Tibial nerve (tissue), 4 donors: ENCODE measurements around the gene SNTB2. TPM values are rescaled to one million over a fixed set of nuclear protein-coding genes. Genes with fewer than 3 reads are reported as not detected.
A peak's percentile ranks its signal among the peaks of the same experiment; 100 is the strongest.

ENCODE experiments used
- DNase-seq, 2 donors: peaks; one replicate each; pipeline ENCODE4 v3.0.0-alpha.2; 2019; ENCODE audit warnings: low spot score in 2 of 2
- H3K27ac ChIP-seq, 4 donors: fragments of 200-600 bp; sonication (generic) in 3 of 4; one replicate each; pipeline ENCODE4 v1.5.1; 2017 to 2019; ENCODE audit warnings: mild to moderate bottlenecking in 1 of 4
- H3K27me3 ChIP-seq, 2 donors: fragments of 200-600 bp; sonication (generic) in 1 of 2; one replicate each; pipeline versions ENCODE4 v1.5.1 to v1.6.0; 2017 to 2019
- H3K36me3 ChIP-seq, 3 donors: fragments of 200-600 bp; sonication (generic); one replicate each; pipeline ENCODE4 v1.5.1; 2018 to 2019
- H3K4me1 ChIP-seq, 4 donors: fragments of 200-600 bp; sonication (generic) in 3 of 4; one replicate each; pipeline ENCODE4 v1.5.1; 2017 to 2019
- H3K4me3 ChIP-seq, 4 donors: fragments of 200-600 bp; sonication (generic) in 3 of 4; one replicate each; pipeline ENCODE4 v1.5.1; 2017 to 2019; ENCODE audit warnings: mild to moderate bottlenecking in 1 of 4, moderate library complexity in 1 of 4
- H3K9me3 ChIP-seq, 4 donors: fragments of 200-600 bp; sonication (generic) in 3 of 4; one replicate each; pipeline ENCODE4 v1.5.1; 2017 to 2019
- CTCF ChIP-seq, 5 experiments: fragments of 200-600 bp in 3 of 5; fragments of 450-650 bp in 2 of 5; sonication (generic) in 3 of 5; IDR thresholded peaks; one replicate each; pipeline ENCODE4 v1.5.1; 2016 to 2019; ENCODE audit warnings: antibody characterized with exemption in 5 of 5, mild to moderate bottlenecking in 3 of 5, moderate library complexity in 2 of 5
- EP300 ChIP-seq, 2 donors: sonication (generic); formaldehyde crosslinking; IDR thresholded peaks; one replicate each; pipeline ENCODE4 v1.6.1; 2017; ENCODE audit warnings: antibody characterized with exemption in 2 of 2, mild to moderate bottlenecking in 1 of 2
- POLR2A ChIP-seq, 2 donors: fragments of 450-650 bp; IDR thresholded peaks; one replicate each; pipeline ENCODE4 v1.6.1; 2017; ENCODE audit warnings: antibody characterized with exemption in 2 of 2, mild to moderate bottlenecking in 2 of 2, moderate library complexity in 2 of 2
- WGBS, 2 donors: methylation state at CpG; one replicate each; pipeline ENCODE4 v1.1.5; 2018; 5-methylcytosine and 5-hydroxymethylcytosine counted together
- total RNA-seq, 4 donors: library from RNA; depleted of rRNA; stranded (reverse); fragments of >200 nt; gene quantifications; one replicate each; pipeline ENCODE4 v1.1.0, GENCODE V29; 2016

Gene SNTB2
- total RNA-seq, 4 donors from 2014 or later = 33.1 to 50.2 (median 37.7) TPM

- Histone ChIP-seq H3K4me3 (no peak overlapping the region), H3K27ac (no peak overlapping the region), H3K36me3 (no peaks in the 10 kb centered on the region), H3K27me3 (no peaks in the 10 kb centered on the region), H3K9me3 (no peaks in the 10 kb centered on the region), H3K4me1 (peaks cover 0 to 57% (median 0%) of the 10 kb centered on the region in 4 donors)
- no peak for DNase-seq
- TF ChIP-seq CTCF (IDR thresholded peaks at IDR 0.05) (no peak), EP300 (IDR thresholded peaks at IDR 0.05) (no peak), POLR2A (IDR thresholded peaks at IDR 0.05) (no peak)
These were observed 49.4 kb downstream of the SNTB2 start for GRCh38 chr16:69236319-69236718.

- Histone ChIP-seq H3K36me3 (no peaks in the 10 kb centered on the region), H3K4me1 (peaks cover 0 to 54% (median 0%) of the 10 kb centered on the region in 4 donors), H3K27ac (no peak overlapping the region), H3K27me3 (no peaks in the 10 kb centered on the region), H3K4me3 (no peak overlapping the region), H3K9me3 (no peaks in the 10 kb centered on the region)
- TF ChIP-seq CTCF (IDR thresholded peaks at IDR 0.05) = no peak
- no peak for TF ChIP-seq EP300 (IDR thresholded peaks at IDR 0.05)
- no peak for TF ChIP-seq POLR2A (IDR thresholded peaks at IDR 0.05)
- no peak for DNase-seq
- 70 to 76% methylated on average over 3 of the region's 3 CpGs for WGBS, 2 donors
These were observed 50.3 kb downstream of the SNTB2 start for GRCh38 chr16:69237296-69237695.

GRCh38 chr16:69239851-69240250 is 52.9 kb downstream of the SNTB2 start:
- no peak for TF ChIP-seq EP300 (IDR thresholded peaks at IDR 0.05)
- no peak for TF ChIP-seq POLR2A (IDR thresholded peaks at IDR 0.05)
- TF ChIP-seq CTCF (IDR thresholded peaks at IDR 0.05) = no peak

GRCh38 chr16:69240331-69240730 is 53.4 kb downstream of the SNTB2 start:
- no peaks in the 10 kb centered on the region for H3K27me3 ChIP-seq
- H3K9me3 ChIP-seq = no peaks in the 10 kb centered on the region
- peaks cover 0 to 2% (median 0%) of the 10 kb centered on the region in 3 donors for H3K36me3 ChIP-seq
- H3K4me3 ChIP-seq = no peak overlapping the region
- no peak for DNase-seq
- no peak for TF ChIP-seq EP300 (IDR thresholded peaks at IDR 0.05)
- TF ChIP-seq CTCF (IDR thresholded peaks at IDR 0.05) = no peak
- no peak for TF ChIP-seq POLR2A (IDR thresholded peaks at IDR 0.05)
- WGBS, 2 donors = 64 to 68% methylated on average over 2 of the region's 2 CpGs
- H3K27ac ChIP-seq = peak overlapping the region in 1 of 4 donors; percentile 40
- H3K4me1 ChIP-seq = peaks cover 0 to 52% (median 0%) of the 10 kb centered on the region in 4 donors

More at GRCh38 chr16:69239851-69240250, 52.9 kb downstream of the SNTB2 start:
- Histone ChIP-seq H3K4me3 (no peak overlapping the region), H3K9me3 (no peaks in the 10 kb centered on the region), H3K27me3 (no peaks in the 10 kb centered on the region), H3K36me3 (no peaks in the 10 kb centered on the region), H3K4me1 (peaks cover 0 to 54% (median 0%) of the 10 kb centered on the region in 4 donors), H3K27ac (peak overlapping the region in 1 of 4 donors; percentile 40)
- DNase-seq = no peak
- WGBS, 2 donors = 21 to 25% methylated on average over 1 of the region's 1 CpG

GRCh38 chr16:69241926-69242325 is 55.0 kb downstream of the SNTB2 start:
- TF ChIP-seq EP300 (IDR thresholded peaks at IDR 0.05) (no peak), POLR2A (IDR thresholded peaks at IDR 0.05) (no peak)
- Histone ChIP-seq H3K4me3 (no peak overlapping the region), H3K4me1 (peaks cover 0 to 36% (median 0%) of the 10 kb centered on the region in 4 donors), H3K27ac (no peak overlapping the region), H3K9me3 (no peaks in the 10 kb centered on the region), H3K27me3 (no peaks in the 10 kb centered on the region), H3K36me3 (peaks cover 0 to 10% (median 0%) of the 10 kb centered on the region in 3 donors)
- WGBS, 2 donors = 66 to 78% methylated on average over 4 of the region's 4 CpGs
- DNase-seq = no peak

- H3K36me3 ChIP-seq = peaks cover 0 to 25% (median 0%) of the 10 kb centered on the region in 3 donors
- no peaks in the 10 kb centered on the region for H3K27me3 ChIP-seq
- no peaks in the 10 kb centered on the region for H3K9me3 ChIP-seq
- 52 to 53% methylated on average over 2 of the region's 2 CpGs for WGBS, 2 donors
- DNase-seq = no peak
- no peak overlapping the region for H3K4me3 ChIP-seq
- peaks cover 0 to 22% (median 0%) of the 10 kb centered on the region in 4 donors for H3K4me1 ChIP-seq
- TF ChIP-seq CTCF (IDR thresholded peaks at IDR 0.05) (no peak), POLR2A (IDR thresholded peaks at IDR 0.05) (no peak), EP300 (IDR thresholded peaks at IDR 0.05) (no peak)
- H3K27ac ChIP-seq = no peak overlapping the region
These were observed 56.5 kb downstream of the SNTB2 start for GRCh38 chr16:69243479-69243878.
